ENCODE results near the gene MAEA.

The MAEA gene

GRCh38 chr4:1260418-1261106, 29.1 kb upstream of the MAEA start:
- no peaks in the 10 kb centered on the region for H3F3A ChIP-seq (ENCODE audit: control insufficient read depth, insufficient read depth)
- no peaks in the 10 kb centered on the region for H3K9me2 ChIP-seq (replicated peaks; ENCODE audit: control insufficient read depth, low read length)
- no peaks in the 10 kb centered on the region for H3K4me1 ChIP-seq (ENCODE audit: control insufficient read depth, low read length)
- no peaks in the 10 kb centered on the region for H3K36me3 ChIP-seq (ENCODE audit: control insufficient read depth, low read length)
- no peaks in the 10 kb centered on the region for H3K79me2 ChIP-seq (ENCODE audit: control insufficient read depth, low read length)
- peaks cover 10% of the 10 kb centered on the region for H3K9me3 ChIP-seq (ENCODE audit: control insufficient read depth, insufficient read depth, low read length)
- no peak for TF ChIP-seq EZH2phosphoT487 (IDR thresholded peaks at IDR 0.05; ENCODE audit: borderline replicate concordance, low read length)
- TF ChIP-seq, protein P1, sequence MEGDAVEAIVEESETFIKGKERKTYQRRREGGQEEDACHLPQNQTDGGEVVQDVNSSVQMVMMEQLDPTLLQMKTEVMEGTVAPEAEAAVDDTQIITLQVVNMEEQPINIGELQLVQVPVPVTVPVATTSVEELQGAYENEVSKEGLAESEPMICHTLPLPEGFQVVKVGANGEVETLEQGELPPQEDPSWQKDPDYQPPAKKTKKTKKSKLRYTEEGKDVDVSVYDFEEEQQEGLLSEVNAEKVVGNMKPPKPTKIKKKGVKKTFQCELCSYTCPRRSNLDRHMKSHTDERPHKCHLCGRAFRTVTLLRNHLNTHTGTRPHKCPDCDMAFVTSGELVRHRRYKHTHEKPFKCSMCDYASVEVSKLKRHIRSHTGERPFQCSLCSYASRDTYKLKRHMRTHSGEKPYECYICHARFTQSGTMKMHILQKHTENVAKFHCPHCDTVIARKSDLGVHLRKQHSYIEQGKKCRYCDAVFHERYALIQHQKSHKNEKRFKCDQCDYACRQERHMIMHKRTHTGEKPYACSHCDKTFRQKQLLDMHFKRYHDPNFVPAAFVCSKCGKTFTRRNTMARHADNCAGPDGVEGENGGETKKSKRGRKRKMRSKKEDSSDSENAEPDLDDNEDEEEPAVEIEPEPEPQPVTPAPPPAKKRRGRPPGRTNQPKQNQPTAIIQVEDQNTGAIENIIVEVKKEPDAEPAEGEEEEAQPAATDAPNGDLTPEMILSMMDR (IDR thresholded peaks at IDR 0.05; ENCODE audit: low read depth, low read length, poor library complexity, severe bottlenecking): no peak
- no peaks in the 10 kb centered on the region for H4K20me1 ChIP-seq (ENCODE audit: control insufficient read depth, insufficient read depth, low read depth, low read length)
- no peak overlapping the region for H3K4me3 ChIP-seq (ENCODE audit: low read length)
- no peak overlapping the region for H3K4me2 ChIP-seq (ENCODE audit: low read length)
- H3K27me3 ChIP-seq (ENCODE audit: control insufficient read depth, low read length): no peaks in the 10 kb centered on the region
- H3K27ac ChIP-seq (ENCODE audit: low read depth, low read length): no peak overlapping the region

GRCh38 chr4:1261107-1261928, 28.4 kb upstream of the MAEA start:
- no peaks in the 10 kb centered on the region for H3K36me3 ChIP-seq (ENCODE audit: control insufficient read depth, low read length)
- no peaks in the 10 kb centered on the region for H3K4me1 ChIP-seq (ENCODE audit: control insufficient read depth, low read length)
- no peaks in the 10 kb centered on the region for H3F3A ChIP-seq (ENCODE audit: control insufficient read depth, insufficient read depth)
- H3K9me2 ChIP-seq (replicated peaks; ENCODE audit: control insufficient read depth, low read length): no peaks in the 10 kb centered on the region
- TF ChIP-seq, protein P1 (IDR thresholded peaks at IDR 0.05; ENCODE audit: low read depth, low read length, poor library complexity, severe bottlenecking): no peak
- no peak for TF ChIP-seq EZH2phosphoT487 (IDR thresholded peaks at IDR 0.05; ENCODE audit: borderline replicate concordance, low read length)
- no peak overlapping the region for H3K4me3 ChIP-seq (ENCODE audit: low read length)
- no peaks in the 10 kb centered on the region for H3K79me2 ChIP-seq (ENCODE audit: control insufficient read depth, low read length)
- no peak overlapping the region for H3K27ac ChIP-seq (ENCODE audit: low read depth, low read length)
- H3K27me3 ChIP-seq (ENCODE audit: control insufficient read depth, low read length): no peaks in the 10 kb centered on the region
- no peaks in the 10 kb centered on the region for H4K20me1 ChIP-seq (ENCODE audit: control insufficient read depth, insufficient read depth, low read depth, low read length)
- no peak overlapping the region for H3K4me2 ChIP-seq (ENCODE audit: low read length)
- peaks cover 10% of the 10 kb centered on the region for H3K9me3 ChIP-seq (ENCODE audit: control insufficient read depth, insufficient read depth, low read length)

DNA sequence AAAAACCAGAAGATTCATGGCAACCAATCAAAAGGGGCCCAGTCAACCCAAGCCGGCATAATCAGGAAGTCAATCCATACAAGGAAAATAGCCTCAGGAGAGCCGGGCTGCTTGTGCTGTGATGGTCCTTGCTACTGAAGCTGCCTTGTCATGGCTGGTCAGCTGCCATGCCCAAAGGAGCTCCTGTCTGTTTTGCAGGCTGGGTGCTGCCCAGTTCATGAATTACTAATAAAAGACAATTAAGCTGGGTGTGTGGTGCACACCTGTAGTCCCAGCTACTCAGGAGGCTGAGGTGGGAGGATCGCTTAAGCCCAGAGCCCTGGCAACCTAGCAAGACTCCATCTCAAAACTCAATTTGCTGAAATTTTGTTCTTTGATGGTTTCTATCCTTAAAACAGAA, 24.7 kb upstream of the MAEA start:
- Histone ChIP-seq H3K4me1 (ENCODE audit: control insufficient read depth, low read length) (peaks cover 15% of the 10 kb centered on the region), H3K9me3 (ENCODE audit: control insufficient read depth, insufficient read depth, low read length) (peaks cover 9% of the 10 kb centered on the region; the same call in 1 of the 2 replicates), H4K20me1 (ENCODE audit: control insufficient read depth, insufficient read depth, low read depth, low read length) (no peaks in the 10 kb centered on the region), H3K36me3 (ENCODE audit: control insufficient read depth, low read length) (no peaks in the 10 kb centered on the region), H3K27ac (ENCODE audit: low read depth, low read length) (no peak overlapping the region), H3K27me3 (ENCODE audit: control insufficient read depth, low read length) (no peaks in the 10 kb centered on the region), H3K9me2 (replicated peaks; ENCODE audit: control insufficient read depth, low read length) (no peaks in the 10 kb centered on the region), H3F3A (ENCODE audit: control insufficient read depth, insufficient read depth) (peaks cover 5% of the 10 kb centered on the region), H3K79me2 (ENCODE audit: control insufficient read depth, low read length) (no peaks in the 10 kb centered on the region), H3K4me2 (ENCODE audit: low read length) (no peak overlapping the region), H3K4me3 (ENCODE audit: low read length) (no peak overlapping the region)
- TF ChIP-seq EZH2phosphoT487 (IDR thresholded peaks at IDR 0.05; ENCODE audit: borderline replicate concordance, low read length): no peak

DNA sequence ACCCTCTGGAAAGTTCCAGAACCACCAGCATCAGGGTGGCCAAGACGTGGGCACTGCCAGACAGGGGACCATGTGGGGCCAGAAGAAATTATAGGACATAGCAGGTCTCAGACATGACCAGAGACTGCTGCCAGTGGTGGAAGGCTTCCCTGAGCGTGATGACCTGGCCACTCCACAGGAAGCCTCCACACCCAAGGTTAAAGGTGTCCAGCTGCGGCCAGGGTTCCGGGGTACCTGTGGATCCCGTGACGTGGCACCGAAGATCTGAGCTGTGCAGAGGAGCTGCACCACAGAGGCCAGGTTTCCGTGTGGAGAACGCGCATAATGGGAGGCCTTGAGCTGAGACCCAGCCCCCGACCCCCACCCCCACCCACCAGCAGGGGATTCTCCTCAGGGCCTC, 24.3 kb upstream of the MAEA start:
- Histone ChIP-seq H3K4me1 (ENCODE audit: control insufficient read depth, low read length) (peaks cover 17% of the 10 kb centered on the region), H4K20me1 (ENCODE audit: control insufficient read depth, insufficient read depth, low read depth, low read length) (no peaks in the 10 kb centered on the region), H3K9me3 (ENCODE audit: control insufficient read depth, insufficient read depth, low read length) (peaks cover 9% of the 10 kb centered on the region; the same call in 1 of the 2 replicates), H3F3A (ENCODE audit: control insufficient read depth, insufficient read depth) (peaks cover 5% of the 10 kb centered on the region), H3K79me2 (ENCODE audit: control insufficient read depth, low read length) (no peaks in the 10 kb centered on the region), H3K4me3 (ENCODE audit: low read length) (no peak overlapping the region), H3K27me3 (ENCODE audit: control insufficient read depth, low read length) (no peaks in the 10 kb centered on the region), H3K4me2 (ENCODE audit: low read length) (no peak overlapping the region), H3K9me2 (replicated peaks; ENCODE audit: control insufficient read depth, low read length) (no peaks in the 10 kb centered on the region), H3K27ac (ENCODE audit: low read depth, low read length) (no peak overlapping the region), H3K36me3 (ENCODE audit: control insufficient read depth, low read length) (no peaks in the 10 kb centered on the region)
- TF ChIP-seq, protein P1 (IDR thresholded peaks at IDR 0.05; ENCODE audit: low read depth, low read length, poor library complexity, severe bottlenecking): no peak
- TF ChIP-seq EZH2phosphoT487 (IDR thresholded peaks at IDR 0.05; ENCODE audit: borderline replicate concordance, low read length): no peak

All from DOHH2 (cell line).